HG02884 (cell line): ENCODE data around the gene HIPK3.
A peak's percentile ranks its signal among the peaks of the same experiment; 100 is the strongest.
"Not testable (repeated sequence)": the region's sequence is repeated elsewhere in the genome, so short reads cannot be mapped to it uniquely, and the experiment has no call there.

Experiments
- ATAC-seq: cut with Tn5 transposase; IDR thresholded peaks from one replicate; pipeline ENCODE4 v1.9.1; 2021; ENCODE audit warnings: mild to moderate bottlenecking, moderate library complexity; ENCODE audit not compliant: unreplicated experiment

Gene HIPK3

GRCh38 chr11:33350287-33350686, 93.1 kb downstream of the HIPK3 start:
- no peak for ATAC-seq

GRCh38 chr11:33358150-33358831, 101.1 kb downstream of the HIPK3 start:
- no peak for ATAC-seq

DNA sequence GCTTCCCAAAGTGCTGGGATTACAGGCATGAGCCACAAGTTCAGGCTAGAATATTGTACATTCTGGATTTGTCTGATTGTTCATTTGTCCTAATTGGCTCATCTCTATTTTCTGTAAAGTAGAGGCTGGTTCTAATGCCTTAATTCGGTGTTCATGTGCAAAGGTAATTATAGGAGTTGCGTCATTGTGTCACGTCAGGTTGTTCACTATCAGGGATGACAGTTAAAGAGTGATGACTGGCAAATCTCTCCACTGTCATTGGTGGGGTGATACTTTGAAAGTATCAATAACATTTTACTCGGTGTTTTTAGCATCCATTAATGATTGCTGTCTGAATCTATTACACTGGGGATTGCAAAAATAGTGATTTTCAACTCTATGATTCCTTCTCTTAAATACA, 103.5 kb downstream of the HIPK3 start:
- ATAC-seq = no peak

- no peak for ATAC-seq
Observed at GRCh38 chr11:33362051-33362910, 105.1 kb downstream of the HIPK3 start.

GRCh38 chr11:33366918-33367317, 109.7 kb downstream of the HIPK3 start:
- ATAC-seq = no peak

GRCh38 chr11:33368475-33368874, 111.3 kb downstream of the HIPK3 start:
- not testable (repeated sequence) for ATAC-seq

- ATAC-seq = no peak
Observed at GRCh38 chr11:33368931-33369330, 111.8 kb downstream of the HIPK3 start.

DNA sequence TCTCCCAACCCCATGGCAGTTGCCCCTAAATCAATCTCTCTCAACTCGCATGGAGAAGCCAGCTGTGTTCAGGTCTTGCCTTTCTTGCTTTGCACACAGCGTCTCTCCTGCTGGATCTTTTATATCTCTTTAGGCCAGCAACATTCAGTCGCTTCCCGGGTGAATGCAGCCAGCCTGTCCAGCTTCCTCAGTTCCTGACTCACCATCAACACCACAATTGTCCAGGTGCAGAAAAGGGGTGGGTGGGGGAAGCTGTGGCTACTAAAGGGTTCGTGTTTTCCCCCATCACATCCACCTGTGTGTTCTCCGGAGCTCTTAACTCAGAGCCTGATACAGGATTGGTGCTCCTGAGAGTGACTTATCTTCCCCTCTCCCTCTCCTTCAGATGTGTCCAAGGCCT, 116.5 kb downstream of the HIPK3 start:
- ATAC-seq = no peak

DNA sequence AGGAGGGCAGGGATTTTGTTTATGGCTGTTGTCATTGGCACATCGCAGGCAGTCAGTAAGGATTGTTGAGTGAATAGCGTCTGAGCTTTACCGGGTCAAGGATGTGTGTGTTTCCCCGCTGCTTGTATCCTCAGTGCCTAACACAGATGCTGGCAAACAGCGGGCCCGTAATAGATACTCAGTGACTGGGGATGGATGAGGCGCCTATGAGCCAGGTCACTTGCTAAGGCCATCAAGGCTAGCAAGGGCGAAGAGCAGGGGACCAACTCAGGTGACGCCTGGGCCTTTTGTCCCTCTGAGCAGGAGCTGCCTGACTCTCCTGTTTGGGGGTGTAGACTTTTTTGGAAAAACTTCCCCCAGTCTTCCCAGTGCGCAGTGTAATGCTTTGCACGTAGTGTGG, 118.1 kb downstream of the HIPK3 start:
- no peak for ATAC-seq

DNA sequence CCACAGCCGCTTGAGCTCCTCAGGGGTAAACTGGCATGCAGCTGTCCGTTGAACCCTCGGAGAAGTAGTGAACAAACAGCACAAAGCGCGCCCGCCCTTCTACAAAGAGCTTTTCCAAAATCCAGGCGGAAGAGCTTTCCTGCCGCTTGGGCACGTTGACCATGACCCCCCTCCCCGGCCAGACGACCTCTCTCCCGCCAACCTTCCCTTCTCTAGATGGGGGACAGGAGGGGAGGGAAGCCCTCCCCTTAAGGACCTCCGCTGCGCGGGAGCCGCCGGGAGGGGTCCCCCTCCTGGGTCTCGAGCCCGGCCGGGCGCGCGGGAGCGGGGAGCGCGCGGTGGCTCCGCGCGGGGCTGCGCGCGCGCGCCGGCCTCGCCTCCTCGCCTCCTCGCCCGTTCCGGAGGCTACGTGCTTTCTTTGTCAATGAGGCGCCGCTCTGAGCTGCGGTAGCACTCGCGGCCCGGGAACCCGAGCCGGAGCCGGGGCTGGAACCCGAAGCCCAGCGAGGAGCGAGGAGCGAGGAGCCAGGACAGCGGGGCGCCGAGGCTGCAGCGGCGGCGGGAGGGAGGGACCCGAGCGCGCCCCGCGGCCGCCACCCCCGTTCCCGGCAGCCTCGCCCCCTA, 118.6 kb downstream of the HIPK3 start, which contains the start of gene KIAA1549L:
Gene KIAA1549L, plus strand, starts transcription at position 421 of the 624 bp plus-strand sequence.
- no peak for ATAC-seq

GRCh38 chr11:33376331-33377310, 119.4 kb downstream of the HIPK3 start:
- ATAC-seq = no peak

GRCh38 chr11:33377412-33378370, 120.5 kb downstream of the HIPK3 start:
- ATAC-seq = no peak

DNA sequence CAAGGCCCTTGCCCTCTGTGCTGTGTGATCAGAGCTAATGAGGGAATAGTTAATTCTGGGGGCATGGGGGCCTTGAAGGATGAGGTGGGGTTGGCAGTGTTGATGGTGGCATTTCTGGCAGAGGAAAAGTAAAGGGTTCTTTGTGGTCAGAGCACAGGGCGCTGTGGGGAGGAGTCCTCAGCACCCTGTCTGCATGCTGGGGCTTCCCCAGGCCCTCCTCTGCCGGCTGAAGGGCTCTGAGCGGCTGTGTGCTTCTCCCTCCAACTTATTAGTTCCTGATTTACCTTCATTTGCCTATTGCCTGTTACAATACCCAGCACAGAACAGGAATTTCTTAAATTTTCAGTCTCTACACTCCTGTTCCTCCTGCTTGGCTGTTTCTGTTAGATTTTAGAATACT, 122.8 kb downstream of the HIPK3 start:
- ATAC-seq = peak; percentile 62

DNA sequence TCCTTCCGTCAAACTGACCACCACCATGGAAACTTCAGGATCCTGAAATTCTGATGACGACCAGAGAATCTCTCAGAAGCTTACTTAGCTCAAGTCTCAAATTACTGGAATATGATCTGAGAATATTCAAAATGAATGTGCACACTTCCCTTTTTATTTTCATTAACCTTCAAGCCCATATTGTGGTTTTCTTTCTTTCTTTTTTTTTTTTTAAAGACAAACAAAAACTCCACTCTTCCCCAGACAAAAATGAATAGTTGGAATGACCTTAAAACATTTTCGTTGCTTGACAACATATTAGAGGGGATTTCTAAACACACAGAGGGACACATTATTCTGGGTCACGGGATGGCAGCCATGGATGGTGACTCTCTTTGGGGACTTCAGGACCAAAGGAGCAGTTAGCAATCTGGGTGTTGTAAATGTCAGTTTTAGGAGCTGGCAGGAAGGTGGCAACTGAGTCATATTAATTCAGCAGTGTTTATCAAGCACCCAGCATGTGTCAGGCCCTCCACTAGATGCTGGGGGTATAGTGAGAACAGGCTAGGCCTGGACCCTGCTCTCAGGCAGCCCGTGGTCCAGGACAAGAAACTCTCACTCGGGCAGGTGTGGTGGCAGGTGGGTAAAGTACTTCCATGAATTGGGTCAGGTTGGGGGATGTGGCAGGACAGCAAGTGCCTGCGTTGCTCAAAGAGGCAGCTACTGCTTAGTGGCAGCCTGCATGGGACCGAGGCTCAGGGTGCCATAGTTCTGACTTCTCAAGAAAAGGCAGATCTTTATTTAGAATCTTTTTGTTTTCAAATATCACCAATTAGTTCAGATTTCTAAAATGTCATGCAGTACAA, 126.1 kb downstream of the HIPK3 start:
- ATAC-seq = no peak

- ATAC-seq = no peak
Observed at GRCh38 chr11:33383920-33384209, 126.7 kb downstream of the HIPK3 start.

- ATAC-seq = no peak
Observed at GRCh38 chr11:33384220-33384619, 127.0 kb downstream of the HIPK3 start.

DNA sequence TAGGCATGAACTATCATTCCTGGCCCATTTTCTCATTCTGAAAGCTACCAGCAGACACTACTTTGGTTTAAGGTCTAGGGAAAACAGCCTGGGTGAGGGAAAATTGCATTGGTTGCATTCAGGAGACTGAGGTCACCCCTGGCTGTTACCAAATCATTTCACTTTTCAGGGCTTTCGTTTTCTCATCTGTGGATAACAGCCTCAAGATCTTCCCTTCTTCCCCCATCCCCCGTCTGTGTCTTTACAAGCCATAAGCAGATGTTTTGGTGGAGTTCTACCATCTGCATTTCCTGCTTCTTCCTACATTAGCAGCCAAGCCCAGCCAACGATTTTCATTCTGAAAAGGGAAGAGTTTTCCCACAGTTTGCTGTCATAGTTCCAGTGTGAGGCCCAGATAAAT, 130.4 kb downstream of the HIPK3 start:
- no peak for ATAC-seq

DNA sequence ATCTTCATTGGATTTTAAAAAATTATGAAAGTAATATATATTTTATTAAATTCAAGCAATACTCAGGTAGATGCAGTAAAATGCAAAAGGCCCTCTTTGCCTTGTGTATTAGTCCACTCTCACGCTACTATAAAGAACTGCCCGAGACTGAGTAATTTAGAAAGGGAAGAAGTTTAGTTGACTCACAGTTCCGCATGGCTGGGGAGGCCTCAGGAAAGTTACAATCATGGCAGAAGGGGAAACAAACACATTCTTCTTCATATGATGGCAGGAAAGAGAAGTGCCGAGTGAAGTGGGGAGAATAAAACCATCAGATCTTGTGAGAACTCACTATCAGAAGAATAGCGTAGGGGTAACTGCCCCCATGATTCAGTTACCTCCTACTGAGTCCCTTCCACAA, 130.8 kb downstream of the HIPK3 start:
- no peak for ATAC-seq
